Right cardiac atrium (tissue), 5 donors: ENCODE data around the gene UBALD1. TPM values are rescaled to one million over a fixed set of nuclear protein-coding genes. Genes with fewer than 3 reads are reported as not detected.
A peak's percentile ranks its signal among the peaks of the same experiment; 100 is the strongest.

Experiments used
- ATAC-seq, 2 donors: fragments of 200-7000 bp; cut with Tn5 transposase; one replicate each; pipeline versions ENCODE4 v1.8.0 to v1.9.1; 2020; ENCODE audit warnings: moderate library complexity in 2 of 2, mild to moderate bottlenecking in 1 of 2
- DNase-seq, 3 donors: peaks; one replicate each; pipeline ENCODE4 v3.0.0-alpha.2; 2020
- H3K27ac ChIP-seq: one replicate; pipeline ENCODE4 v1.5.1; 2013; ENCODE audit warnings: mild to moderate bottlenecking, low read length, control low read depth, moderate library complexity
- H3K27me3 ChIP-seq: one replicate; pipeline ENCODE4 v1.6.1; 2013; ENCODE audit not compliant: control insufficient read depth, insufficient read depth
- H3K4me1 ChIP-seq: one replicate; pipeline ENCODE4 v1.6.1; 2013; ENCODE audit warnings: low read length; ENCODE audit not compliant: control insufficient read depth, insufficient read depth
- H3K4me3 ChIP-seq: one replicate; pipeline ENCODE4 v1.5.1; 2013; ENCODE audit warnings: low read length, control low read depth
- H3K9me3 ChIP-seq: one replicate; pipeline ENCODE4 v1.6.1; 2013; ENCODE audit warnings: low read length; ENCODE audit not compliant: control insufficient read depth
- WGBS: extraction: QIAGEN DNeasy Blood & Tissue Kit; methylation state at CpG from one replicate; pipeline ENCODE4 v1.1.7; 2013; 5-methylcytosine and 5-hydroxymethylcytosine counted together
- intact Hi-C, 4 donors: fragments of 100-400 bp; cut with DNase I; formaldehyde crosslinking; loops; one replicate each; pipeline versions ENCODE4 v1.11.0 to v1.14.0; 2022 to 2023
- polyA plus RNA-seq: library from polyadenylated mRNA; stranded (reverse); fragments of 200-250 nt; gene quantifications from one replicate; pipeline ENCODE4 v1.2.3, GENCODE V29; 2013
- total RNA-seq, 4 donors: library from RNA; stranded (reverse); fragmentation: NEBNext Ultra II Directional; extraction: Animal tissue kit (Norgen Biotek cat#: 25700); gene quantifications; one replicate each; pipeline ENCODE4 v1.2.1, GENCODE V29; 2021
- donor health status: healthy with polysubstance abuse.
- donor health status: DM: no; HTN: yes; CAD: no.
- donor health status: DM: no; HTN: no; CAD: no.
- donor health status: DM: no; HTN: yes; CAD: no; lungs with severe emphysema.
- donor health status: DM: yes; HTN: yes; CAD: no.

Gene UBALD1
- total and polyA plus RNA-seq, 5 donors = 22.3 to 30.1 (median 26.0) TPM

- H3K9me3 ChIP-seq = no peaks in the 10 kb centered on the region
- intact Hi-C loops = loop anchor here in 1 of 4 donors (10.0 kb wide), 1 partner anchor 99 kb away; no protein-coding TSS in a partner anchor
- WGBS = under 1% methylated on average over 92 of the region's 92 CpGs
- peaks cover 10% of the 10 kb centered on the region for H3K4me1 ChIP-seq
- H3K27me3 ChIP-seq = no peaks in the 10 kb centered on the region
- H3K4me3 ChIP-seq = peak overlapping the region; percentile 87
- ATAC-seq = no peak
- peak; percentile 46 to 77 (median 74) for DNase-seq
- H3K27ac ChIP-seq = peak overlapping the region; percentile 82
Measured at GRCh38 chr16:4613636-4614570, 785 bp downstream of the UBALD1 start.

GRCh38 chr16:4612977-4613635, 1.6 kb downstream of the UBALD1 start:
- DNase-seq = peak in 1 of 3 donors; percentile 44
- peaks cover 10% of the 10 kb centered on the region for H3K4me1 ChIP-seq
- ATAC-seq = no peak
- H3K27ac ChIP-seq = no peak overlapping the region
- H3K27me3 ChIP-seq = no peaks in the 10 kb centered on the region
- intact Hi-C loops = loop anchor here in 1 of 4 donors (10.0 kb wide), 1 partner anchor 98 kb away; no protein-coding TSS in a partner anchor
- peak overlapping the region; percentile 87 for H3K4me3 ChIP-seq
- WGBS = 56% methylated on average over 14 of the region's 14 CpGs
- H3K9me3 ChIP-seq = no peaks in the 10 kb centered on the region

GRCh38 chr16:4612474-4612931, 2.2 kb downstream of the UBALD1 start:
- 92% methylated on average over 7 of the region's 7 CpGs for WGBS
- no peak overlapping the region for H3K4me3 ChIP-seq
- H3K9me3 ChIP-seq = no peaks in the 10 kb centered on the region
- H3K27me3 ChIP-seq = no peaks in the 10 kb centered on the region
- intact Hi-C loops = loop anchor here in 1 of 4 donors (10.0 kb wide), 1 partner anchor 98 kb away; no protein-coding TSS in a partner anchor
- ATAC-seq = no peak
- DNase-seq = peak in 1 of 3 donors; percentile 49
- H3K27ac ChIP-seq = no peak overlapping the region
- peaks cover 10% of the 10 kb centered on the region for H3K4me1 ChIP-seq

GRCh38 chr16:4611337-4612021, 3.2 kb downstream of the UBALD1 start:
- Histone ChIP-seq H3K27me3 (no peaks in the 10 kb centered on the region), H3K4me3 (no peak overlapping the region), H3K27ac (no peak overlapping the region), H3K9me3 (no peaks in the 10 kb centered on the region), H3K4me1 (peaks cover 8% of the 10 kb centered on the region)
- 87% methylated on average over 22 of the region's 22 CpGs for WGBS
- intact Hi-C loops = loop anchor here in 1 of 4 donors (10.0 kb wide), 1 partner anchor 97 kb away; no protein-coding TSS in a partner anchor
- ATAC-seq (no peak), DNase-seq (peak in 1 of 3 donors; percentile 56)

GRCh38 chr16:4610011-4611005, 4.4 kb downstream of the UBALD1 start:
- ATAC-seq = no peak
- Histone ChIP-seq H3K27me3 (no peaks in the 10 kb centered on the region), H3K4me3 (no peak overlapping the region), H3K9me3 (no peaks in the 10 kb centered on the region), H3K27ac (no peak overlapping the region), H3K4me1 (peaks cover 8% of the 10 kb centered on the region)
- peak in 1 of 3 donors; percentile 52 for DNase-seq
- intact Hi-C loops = loop anchor here in 1 of 4 donors (10.0 kb wide), 1 partner anchor 96 kb away; no protein-coding TSS in a partner anchor
- WGBS = 83% methylated on average over 32 of the region's 32 CpGs

- Histone ChIP-seq H3K9me3 (no peaks in the 10 kb centered on the region), H3K4me1 (peaks cover 8% of the 10 kb centered on the region), H3K27ac (no peak overlapping the region), H3K27me3 (no peaks in the 10 kb centered on the region), H3K4me3 (no peak overlapping the region)
- intact Hi-C loops = loop anchor here in 1 of 4 donors (10.0 kb wide), 1 partner anchor 95 kb away; no protein-coding TSS in a partner anchor
- 84% methylated on average over 45 of the region's 45 CpGs for WGBS
- DNase-seq (peak in 1 of 3 donors; percentile 50), ATAC-seq (no peak)
Measured at GRCh38 chr16:4609200-4610010, 5.3 kb downstream of the UBALD1 start.

- DNase-seq (no peak), ATAC-seq (no peak)
- H3K4me3 ChIP-seq = no peak overlapping the region
- H3K4me1 ChIP-seq = peaks cover 5% of the 10 kb centered on the region
- H3K27me3 ChIP-seq = no peaks in the 10 kb centered on the region
- H3K27ac ChIP-seq = no peak overlapping the region
- intact Hi-C loops = no loop called here
- H3K9me3 ChIP-seq = no peaks in the 10 kb centered on the region
- 80% methylated on average over 8 of the region's 8 CpGs for WGBS
Measured at GRCh38 chr16:4608704-4608980, 6.0 kb downstream of the UBALD1 start.

- WGBS = 86% methylated on average over 22 of the region's 22 CpGs
- intact Hi-C loops = no loop called here
- Histone ChIP-seq H3K9me3 (no peaks in the 10 kb centered on the region), H3K4me1 (no peaks in the 10 kb centered on the region), H3K27ac (no peak overlapping the region), H3K4me3 (no peak overlapping the region), H3K27me3 (no peaks in the 10 kb centered on the region)
- ATAC-seq (no peak), DNase-seq (peak in 1 of 3 donors; percentile 32)
Measured at GRCh38 chr16:4607841-4608703, 6.6 kb downstream of the UBALD1 start.

- Histone ChIP-seq H3K27me3 (no peaks in the 10 kb centered on the region), H3K27ac (no peak overlapping the region), H3K9me3 (no peaks in the 10 kb centered on the region), H3K4me1 (no peaks in the 10 kb centered on the region), H3K4me3 (no peak overlapping the region)
- DNase-seq = no peak
- ATAC-seq = no peak
- intact Hi-C loops = no loop called here
- WGBS = 88% methylated on average over 9 of the region's 9 CpGs
Measured at GRCh38 chr16:4606354-4606753, 8.3 kb downstream of the UBALD1 start.
